Stimulated activated CD8-positive, alpha-beta memory T cell treated with anti-CD3 and anti-CD28 coated beads, Interleukin-7, amount 100 ng/mL, for 1 hour (primary cell): ENCODE data around the gene CUL4A.
"Not testable (repeated sequence)": the region's sequence is repeated elsewhere in the genome, so short reads cannot be mapped to it uniquely, and the experiment has no call there.

Experiments
- DNase-seq, 2 donors: peaks; one replicate each; pipeline ENCODE4 v3.0.0-alpha.2; 2020; ENCODE audit warnings: low read depth in 2 of 2

Gene CUL4A

DNA sequence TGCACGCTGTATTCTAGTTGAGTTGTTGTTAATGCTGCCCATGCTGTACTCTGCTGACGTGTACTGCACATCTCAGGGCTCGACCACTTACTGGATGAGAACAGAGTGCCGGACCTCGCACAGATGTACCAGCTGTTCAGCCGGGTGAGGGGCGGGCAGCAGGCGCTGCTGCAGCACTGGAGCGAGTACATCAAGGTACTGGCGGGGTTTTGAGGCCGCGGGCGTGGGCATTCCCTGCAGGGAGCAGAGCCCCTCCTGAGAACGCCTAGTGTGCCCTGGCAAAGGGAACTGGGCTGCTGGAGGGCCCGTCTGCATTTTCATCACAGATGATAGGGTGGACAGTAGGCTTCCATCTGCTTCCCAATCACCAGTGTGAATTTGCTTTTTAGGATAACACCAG, 29.9 kb downstream of the CUL4A start:
- DNase-seq, result no peak

DNA sequence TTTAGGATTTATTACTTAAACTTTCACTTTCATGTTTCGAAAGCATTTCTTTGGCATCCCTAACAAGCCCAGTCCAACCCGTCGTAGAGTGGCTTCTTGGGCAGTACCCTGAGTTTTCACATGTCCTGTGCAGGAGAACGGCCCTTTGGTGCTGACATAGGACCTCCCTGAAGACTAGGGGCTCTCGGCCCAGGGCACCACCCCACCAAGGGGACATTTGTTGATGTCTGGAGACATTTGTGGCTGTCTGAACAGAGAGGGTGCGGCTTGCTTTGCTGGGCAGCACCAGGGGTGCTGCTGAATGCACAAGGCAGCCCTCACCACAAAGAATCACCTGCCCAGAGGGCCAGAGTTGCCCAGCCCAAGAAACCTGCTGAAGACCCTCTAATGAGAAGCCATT, 30.6 kb downstream of the CUL4A start:
- DNase-seq, result no peak

DNA sequence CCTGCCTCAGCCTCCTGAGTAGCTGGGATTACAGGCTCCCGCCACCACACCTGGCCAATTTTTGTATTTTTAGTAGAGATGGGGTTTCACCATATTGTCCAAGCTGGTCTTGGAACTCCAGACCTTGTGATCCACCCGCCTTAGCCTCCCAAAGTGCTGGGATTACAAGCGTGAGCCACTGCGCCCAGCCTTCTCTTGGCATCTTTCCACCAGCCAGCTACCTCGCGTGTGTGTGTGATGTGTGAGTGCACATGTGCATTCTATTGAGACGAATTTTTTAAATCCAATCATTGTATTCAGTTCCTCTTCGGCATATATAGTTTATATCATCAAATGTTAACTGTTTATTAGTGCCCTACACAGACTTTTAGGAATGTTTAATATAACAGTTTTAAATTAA, 32.2 kb downstream of the CUL4A start:
- DNase-seq, result not testable (repeated sequence)

DNA sequence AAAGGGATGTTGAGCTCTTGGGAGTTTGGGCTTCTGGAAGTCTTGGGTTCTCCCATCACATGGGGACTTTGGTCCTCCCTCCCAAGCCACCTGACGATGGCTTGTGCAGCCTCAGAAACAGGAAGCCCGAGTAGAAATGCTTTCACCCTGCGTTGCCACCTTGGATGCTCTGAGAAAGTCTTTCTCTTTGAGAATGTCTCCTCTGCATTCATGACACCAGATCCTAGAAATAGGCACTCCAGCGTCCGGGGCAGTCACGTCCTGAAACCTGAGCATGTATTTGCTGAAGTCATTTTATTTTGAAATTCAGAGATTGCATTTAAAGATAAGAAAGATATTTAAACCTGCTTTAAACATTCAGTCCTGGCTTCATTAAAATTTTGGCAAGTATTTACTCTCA, 34.4 kb downstream of the CUL4A start:
- DNase-seq, result no peak

DNA sequence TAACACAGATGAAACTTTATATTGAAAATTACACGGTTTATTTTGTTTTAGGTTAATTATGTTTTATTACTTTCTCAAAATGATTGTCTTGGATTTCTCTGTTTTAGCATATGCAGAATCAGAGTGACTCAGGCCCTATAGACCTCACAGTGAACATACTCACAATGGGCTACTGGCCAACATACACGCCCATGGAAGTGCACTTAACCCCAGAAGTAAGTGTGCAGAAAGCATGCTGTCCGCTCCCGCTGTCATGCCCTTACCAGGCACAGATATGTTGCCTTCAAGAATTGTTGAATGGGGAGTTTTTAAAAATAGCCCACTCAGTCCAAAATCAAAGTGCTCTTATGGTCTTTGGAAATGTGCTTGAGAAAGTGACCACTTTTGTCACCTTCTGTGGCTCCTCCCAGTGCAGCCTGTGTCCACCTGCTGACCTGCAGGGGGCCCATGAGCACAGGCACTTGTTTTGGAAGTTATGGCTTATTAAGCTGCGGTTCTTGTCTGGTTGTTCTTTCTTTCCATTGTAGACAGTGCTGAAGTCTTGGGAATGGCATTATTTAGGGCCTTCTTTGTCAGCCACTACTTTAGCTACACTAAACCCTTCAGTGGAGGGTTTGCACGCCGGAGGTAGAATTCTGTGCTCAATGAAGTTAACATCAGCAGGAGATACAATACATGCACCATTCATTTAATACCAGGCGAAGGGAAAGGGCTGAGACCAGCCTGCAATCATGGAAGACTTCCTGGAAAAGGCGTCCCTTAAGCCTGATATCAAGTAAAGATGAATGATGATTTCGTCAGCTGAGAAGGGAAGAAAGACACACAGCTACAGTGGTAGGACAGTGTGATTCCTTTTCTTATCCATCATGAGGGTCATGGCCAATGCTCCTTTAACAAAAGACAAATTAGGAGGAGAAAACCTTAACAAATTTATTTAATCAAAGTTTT, 36.7 kb downstream of the CUL4A start:
- DNase-seq, result no peak

DNA sequence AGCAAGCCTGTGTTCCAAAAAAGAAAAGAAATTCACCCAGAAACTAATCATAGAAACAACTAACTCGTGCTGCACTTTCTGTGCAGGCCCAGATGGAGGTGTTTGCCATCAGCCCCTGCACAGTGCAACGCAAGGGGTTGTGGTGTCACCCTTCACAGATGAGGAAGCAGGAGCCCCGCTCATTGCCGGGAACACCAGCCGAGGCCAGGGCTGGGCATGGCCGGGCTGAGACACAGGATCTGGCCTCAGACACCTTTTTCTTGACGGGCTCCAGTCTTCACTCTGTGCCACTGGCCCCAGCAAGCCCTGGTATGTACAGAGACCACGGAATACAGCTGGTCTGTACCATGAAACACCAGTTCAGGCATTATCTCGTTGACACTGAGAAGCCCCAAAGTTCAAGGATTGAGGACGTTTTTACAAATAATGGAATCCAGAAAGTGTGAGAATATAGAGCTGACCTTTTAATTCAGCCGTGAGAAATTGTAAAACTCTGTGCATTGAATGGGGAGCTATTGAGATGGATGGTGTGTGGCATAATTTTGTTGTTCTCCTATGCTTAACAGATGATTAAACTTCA, 43.2 kb downstream of the CUL4A start:
- DNase-seq, result no peak

DNA sequence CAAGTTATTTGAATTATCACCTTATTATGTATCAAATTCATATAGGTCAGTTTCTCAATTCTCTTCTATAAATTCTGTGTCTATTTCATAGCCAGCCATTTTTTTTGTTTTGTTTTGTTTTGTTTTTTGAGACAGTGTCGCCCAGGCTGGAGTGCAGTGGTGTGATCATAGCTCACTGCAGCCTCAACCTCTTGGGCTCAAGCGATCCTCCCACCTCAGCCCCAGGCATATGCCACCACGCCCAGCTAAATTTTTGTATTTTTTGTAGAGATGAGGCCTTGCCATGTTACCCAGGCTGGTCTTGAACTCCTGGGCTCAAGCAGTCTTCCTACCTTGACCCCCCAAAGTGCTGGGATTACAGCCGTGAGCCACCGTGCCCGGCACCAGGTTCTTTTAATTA, 48.5 kb downstream of the CUL4A start:
- not testable (repeated sequence) for DNase-seq

DNA sequence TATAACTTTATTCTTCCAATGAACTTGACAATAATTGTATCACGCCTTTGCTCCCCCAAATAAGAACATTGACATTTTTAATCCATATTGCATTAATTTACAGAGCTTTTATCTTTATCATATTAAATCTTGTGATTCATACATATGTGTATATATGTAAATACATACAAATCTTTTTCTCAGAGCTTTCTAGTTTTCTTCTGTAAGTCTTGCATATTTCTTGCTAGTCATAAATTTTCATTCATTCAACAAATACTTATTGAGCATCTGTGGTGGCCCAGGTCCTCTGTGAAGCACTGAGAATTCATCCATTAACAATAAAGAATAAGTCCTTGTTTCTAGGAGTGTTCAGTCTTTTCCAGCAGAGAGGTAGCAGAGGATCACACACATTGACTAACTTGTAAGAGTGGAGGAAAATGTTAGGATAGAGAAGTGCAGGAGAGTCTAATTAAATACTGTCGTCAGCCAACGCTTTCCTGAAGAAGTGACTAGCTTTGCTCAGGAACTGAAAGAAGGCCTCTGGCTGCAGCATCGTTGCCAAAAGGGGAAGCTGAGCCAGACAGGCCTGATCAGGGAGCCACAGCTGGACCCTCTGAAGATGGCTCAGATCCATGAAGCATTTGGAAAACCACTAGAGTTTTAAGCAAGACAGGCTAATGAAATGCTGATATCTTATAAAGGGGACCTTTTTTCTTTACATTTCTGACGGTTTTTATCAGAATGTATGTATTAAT, 49.1 kb downstream of the CUL4A start:
- DNase-seq, result no peak

DNA sequence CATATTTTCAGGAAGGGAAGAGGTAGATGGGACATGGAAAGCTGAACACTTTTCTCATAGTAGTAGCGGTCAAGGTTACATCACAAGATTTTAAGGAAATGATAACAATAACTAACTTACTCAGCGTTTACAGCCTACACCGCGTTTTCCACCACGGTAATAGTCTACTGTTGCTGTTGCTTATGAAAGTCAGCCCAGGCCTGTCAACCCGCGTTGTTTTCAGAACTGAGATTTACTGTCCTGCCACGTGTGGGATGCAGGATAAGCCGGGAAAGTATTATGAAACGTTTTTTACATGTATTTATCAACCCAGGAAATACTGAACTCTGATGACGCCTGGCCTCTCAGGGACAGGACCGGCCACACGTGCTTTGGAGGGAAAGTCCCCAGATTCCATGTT, 51.6 kb downstream of the CUL4A start:
- no peak for DNase-seq

DNA sequence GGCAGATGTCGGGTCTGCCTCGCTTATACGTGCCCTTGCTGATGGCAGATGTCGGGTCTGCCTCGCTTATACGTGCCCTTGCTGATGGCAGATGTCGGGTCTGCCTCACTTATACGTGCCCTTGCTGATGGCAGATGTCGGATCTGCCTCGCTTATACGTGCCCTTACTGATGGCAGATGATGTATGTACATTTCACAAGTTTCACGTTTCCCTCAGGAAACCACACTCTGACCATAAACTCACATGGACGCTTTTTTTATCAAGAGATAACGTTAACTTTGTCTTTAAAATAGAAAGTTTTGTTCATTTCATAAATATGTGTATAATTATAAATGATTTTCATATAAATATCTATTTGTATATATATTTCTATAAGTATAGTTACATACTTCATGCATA, 53.6 kb downstream of the CUL4A start:
- DNase-seq, result not testable (repeated sequence)

DNA sequence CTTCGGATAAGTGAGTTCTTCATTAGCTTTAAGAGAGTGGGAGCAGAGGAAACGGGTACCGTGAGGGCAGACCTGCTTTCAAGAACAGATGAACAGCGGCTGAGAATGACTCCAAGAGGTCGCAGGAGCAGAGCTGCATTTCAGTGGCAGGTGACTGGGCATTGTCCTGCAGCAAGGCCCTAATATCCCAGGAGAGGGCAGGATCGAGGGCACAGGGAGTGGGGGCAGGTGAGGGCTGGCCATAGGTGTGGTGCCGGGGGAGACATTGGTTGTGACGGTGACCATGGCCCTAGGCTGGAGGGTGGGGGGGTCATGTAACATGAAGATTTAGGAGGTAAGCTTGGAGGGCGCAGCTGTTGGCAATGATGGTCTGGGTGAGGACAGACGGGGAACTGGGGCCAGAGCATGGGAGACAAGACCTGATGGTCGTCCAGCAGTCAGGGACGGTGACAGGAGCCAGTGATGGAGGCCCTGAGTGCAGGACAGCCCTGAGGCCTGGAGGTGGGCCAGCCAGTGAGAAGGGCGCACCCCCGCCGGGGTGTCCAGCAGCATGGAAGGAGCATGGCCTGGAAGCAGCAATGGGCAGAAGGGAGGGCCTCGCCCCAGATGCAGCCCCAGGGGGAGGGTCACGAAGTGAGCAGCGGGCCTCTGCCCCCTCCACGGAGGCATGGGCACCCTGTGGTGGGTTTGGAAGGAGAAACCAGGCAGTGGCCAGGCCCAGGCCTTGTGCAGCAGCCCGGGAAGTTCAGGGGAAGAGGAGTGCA, 58.4 kb downstream of the CUL4A start:
- no peak for DNase-seq

DNA sequence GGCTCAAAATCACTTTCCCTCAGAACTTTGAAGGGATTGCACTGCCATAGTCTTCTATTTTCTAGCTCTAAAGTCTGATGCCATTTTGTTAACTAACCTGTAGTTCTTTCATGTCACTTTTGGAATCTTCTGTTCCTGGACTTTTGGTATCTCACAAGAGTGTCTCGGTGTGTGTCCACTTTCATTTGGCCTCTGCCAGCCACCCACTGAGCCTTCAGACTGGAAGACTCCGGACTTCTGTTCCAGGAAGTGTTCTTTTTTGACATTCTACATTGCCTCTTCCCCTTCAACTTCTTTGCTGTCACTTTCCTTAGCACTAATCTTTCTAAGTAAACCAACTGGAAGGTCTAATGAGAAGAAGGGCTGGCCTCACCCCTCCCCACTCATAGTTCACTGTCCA, 62.6 kb downstream of the CUL4A start:
- no peak for DNase-seq

DNA sequence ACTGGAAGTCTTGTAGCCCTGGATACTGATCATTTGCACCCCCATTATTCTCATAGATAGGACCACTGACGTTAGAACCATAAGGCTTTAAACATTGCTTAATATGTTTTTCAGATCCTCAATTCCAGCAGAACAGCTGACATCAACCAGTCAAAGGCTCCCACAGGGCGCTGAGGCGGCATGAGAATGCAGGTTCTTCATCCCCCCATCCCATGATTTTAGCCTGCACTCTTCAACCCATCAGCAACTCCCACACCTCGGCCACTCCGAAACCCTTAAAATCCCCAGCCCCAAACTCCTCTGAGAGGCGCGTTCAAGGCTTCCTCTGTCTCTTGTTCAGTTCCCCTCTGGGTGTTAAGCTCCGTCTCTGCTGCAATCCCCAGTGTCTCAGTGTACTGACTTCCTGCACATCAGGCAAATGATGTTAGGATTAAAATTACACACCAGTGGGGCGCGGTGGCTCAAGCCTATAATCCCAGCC, 63.3 kb downstream of the CUL4A start:
- no peak for DNase-seq

DNA sequence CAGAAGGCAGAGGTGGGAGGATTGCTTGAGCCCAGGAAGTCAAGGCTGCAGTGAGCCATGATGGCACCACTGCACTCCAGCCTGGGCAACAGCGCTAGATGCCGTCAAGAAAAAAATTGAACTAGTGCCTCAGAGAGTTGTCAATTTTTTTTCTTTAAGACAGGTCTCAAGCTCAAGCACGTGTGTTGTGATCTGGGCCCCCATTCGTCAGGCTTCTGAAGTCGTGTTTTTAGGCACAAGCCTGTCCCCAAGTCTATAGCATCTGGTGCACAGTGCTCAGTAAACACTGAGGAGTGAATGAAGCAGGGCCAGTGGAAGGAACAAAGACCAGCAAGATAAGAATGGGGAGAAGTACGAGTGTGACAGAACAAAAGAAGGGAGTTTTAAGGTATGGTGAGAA, 63.9 kb downstream of the CUL4A start:
- DNase-seq, result no peak

DNA sequence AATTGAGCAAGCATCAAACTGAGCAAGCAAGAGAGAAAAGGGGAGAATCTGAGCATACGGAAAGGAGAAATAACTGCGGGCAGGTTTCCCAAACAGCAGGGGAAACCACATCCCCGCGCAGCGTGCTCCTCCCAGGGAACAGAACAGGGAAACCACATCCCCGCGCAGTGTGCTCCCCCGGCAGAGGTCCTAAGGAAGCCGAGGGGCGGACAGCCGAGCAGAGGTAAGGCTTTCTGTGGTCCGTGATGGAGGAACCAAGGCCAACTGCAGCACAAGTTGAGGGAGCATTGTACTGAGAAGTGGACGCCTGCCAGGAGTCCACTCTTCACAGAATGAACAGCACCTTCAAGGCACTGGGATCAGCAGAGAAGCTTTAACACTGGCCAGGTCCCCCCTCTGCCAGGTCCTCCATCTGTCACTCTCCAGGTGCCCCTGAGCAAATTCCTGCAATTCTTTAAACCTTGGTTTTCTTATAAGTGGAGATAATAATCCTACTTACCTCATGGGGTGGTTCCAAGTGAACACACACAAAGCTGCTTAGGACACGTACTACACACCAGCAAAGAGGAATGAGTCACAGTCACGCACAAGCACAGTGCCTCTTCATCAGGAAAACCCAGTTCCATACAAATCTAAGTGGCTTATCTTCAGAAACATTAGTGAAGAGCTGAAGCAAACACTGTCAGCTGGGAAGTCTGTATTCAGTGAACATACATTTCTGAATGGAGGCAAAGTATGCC, 64.6 kb downstream of the CUL4A start:
- DNase-seq, result no peak

DNA sequence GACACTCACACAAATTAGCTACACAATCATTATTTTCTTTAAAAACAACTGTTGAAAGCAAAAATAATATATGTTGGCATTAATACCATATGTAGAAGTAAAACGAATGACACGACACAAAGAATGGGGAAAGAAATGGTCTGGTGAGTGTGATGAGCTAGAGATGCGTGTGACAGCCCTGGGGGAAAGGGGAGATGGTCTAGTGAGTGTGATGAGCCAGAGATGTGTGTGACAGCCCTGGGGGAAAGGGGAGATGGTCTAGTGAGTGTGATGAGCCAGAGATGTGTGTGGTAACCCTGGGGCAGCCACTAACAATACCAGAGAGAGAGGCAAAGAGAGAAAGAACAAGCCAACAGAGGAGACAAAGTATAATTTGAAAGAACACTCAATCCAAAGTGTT, 65.3 kb downstream of the CUL4A start:
- DNase-seq, result no peak

DNA sequence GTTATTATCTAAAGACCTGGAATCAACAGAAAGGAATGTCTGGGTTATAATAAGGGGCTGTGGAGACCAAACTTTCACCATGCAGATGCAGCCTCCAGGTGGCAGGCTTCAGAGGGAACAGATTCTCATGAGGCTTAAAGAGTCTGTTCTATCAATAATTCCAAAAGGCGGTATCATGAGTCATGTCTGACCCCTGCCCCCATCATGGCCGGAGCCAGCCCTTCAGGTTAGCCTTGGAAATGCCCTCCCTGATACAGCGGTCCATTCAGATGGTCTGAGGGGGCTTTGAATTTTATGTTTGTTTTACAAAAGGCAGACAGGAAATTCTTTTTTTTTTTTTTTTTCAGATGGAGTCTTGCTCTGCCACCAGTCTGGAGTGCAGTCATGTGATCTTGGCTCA, 66.0 kb downstream of the CUL4A start:
- DNase-seq, result no peak

DNA sequence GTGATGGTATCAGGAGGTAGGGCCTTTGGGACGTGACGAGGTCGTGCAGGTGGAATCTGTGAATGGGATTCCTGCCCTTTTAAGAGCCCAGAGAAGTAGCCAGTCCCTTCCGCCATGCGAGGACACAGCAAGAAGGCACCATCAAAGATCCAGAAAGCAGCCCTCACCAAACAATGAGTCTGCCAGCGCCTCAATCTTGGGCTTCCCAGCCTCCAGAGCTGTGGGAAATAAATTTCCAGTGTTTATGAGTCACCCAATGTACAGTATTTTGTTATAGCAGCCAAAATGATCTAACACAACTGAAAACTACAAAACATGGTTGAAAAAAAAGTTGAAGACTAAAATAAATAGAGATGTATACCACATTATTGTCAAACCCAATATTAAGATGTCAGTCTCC, 70.7 kb downstream of the CUL4A start:
- DNase-seq, result no peak

DNA sequence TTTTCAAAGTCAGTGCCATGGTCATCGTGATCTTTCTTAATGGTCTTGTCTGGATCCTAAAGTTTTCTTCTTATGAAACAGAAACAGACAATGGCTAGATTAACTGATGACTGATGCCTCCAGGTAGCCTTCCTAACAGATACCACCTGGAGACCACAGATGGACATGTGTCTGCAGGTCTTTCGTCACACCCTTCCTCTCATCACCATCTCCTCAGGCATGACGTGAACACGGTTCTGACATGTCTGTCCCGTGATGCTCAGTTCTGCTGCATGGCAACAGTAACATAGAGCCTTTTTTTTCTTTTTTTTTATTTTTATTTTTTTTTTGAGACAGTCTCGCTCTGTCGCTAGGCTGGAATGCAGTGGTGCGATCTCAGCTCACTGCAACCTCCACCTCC, 74.5 kb downstream of the CUL4A start:
- DNase-seq, result no peak

DNA sequence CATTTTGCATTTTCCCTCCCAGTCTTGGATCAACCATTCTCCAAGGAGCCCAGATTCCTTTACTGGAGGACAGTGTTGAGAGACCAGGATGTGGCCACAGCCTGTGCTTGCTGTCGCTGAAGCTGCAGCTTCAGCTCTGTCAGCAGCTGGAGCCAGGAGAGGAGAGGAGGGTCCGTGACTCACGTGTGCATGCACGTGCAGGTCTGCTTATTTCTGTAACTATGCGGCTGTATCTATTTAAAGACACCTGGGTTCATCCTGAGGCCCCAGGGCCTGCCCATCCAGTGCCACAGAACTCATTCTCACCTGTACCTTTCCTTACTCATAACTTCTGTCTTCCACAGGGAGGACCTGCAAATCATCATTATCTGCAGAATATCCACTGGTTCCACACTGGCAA, 79.5 kb downstream of the CUL4A start:
- DNase-seq, result no peak

DNA sequence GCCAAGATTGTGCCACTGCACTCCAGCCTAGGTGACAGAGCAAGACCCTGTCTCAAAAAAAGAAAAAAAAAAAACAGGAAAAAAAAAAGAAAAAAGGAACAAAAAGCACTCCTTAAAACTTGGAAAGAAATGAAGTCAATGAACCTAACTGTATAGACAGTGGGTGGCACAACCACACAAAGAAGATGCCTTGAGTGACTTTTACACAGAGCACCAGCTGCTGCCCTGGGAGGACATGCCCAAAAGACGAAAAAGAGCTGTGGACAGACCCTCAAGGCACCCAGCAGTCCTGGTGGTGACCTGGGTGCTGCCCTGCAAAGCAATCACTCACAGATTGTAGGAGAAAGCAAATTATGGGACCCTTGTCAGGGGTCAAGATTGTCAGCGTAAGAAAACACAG, 81.7 kb downstream of the CUL4A start:
- DNase-seq, result no peak
